ENCODE data around the gene RCE1.

Gene RCE1

GRCh38 chr11:66845143-66845875 is 2.1 kb downstream of the RCE1 start:
- DNase-seq: no peak

- DNase-seq: no peak
Measured at GRCh38 chr11:66845876-66846212, 2.6 kb downstream of the RCE1 start.

- DNase-seq: no peak
Measured at GRCh38 chr11:66846671-66847091, 3.4 kb downstream of the RCE1 start.

- DNase-seq: no peak
Measured at GRCh38 chr11:66847461-66848232, 4.4 kb downstream of the RCE1 start.

GRCh38 chr11:66848671-66849500 is 5.6 kb downstream of the RCE1 start:
- no peak for DNase-seq

GRCh38 chr11:66849501-66850234 is 6.4 kb downstream of the RCE1 start:
- no peak for DNase-seq

- no peak for DNase-seq
Measured at GRCh38 chr11:66850235-66850587, 7.0 kb downstream of the RCE1 start.

DNA sequence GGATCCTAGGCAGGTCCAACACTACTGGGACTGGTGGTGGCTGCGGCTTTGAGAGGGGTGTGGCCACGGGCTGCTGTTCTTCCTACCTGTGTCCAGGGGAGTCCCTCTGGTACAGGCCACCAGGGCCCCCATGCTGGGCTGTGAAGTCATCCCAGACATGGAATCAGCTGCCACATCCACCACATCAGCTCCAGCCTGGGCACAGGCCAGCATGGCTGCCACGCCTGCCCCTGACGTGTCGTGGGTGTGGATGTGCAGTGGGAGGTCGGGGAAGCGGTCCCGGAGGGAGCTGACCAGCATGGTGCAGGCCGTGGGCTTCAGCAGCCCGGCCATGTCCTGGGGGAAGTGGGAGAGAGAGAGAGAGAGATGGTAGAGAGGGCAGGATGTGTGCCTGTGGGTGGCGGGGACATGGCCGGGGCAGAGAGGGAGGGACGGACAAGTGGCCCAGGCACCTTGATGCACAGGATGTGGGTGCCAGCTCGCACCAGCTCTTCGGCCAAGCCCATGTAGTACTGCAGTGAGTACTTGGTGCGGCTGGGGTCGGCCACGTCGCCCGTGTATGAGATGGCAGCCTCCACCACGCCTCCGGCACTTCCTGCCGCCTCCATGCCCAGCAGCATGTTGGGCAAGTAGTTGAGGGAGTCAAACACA is 7.5 kb downstream of the RCE1 start:
- no peak for DNase-seq

GRCh38 chr11:66851239-66851596 is 8.0 kb downstream of the RCE1 start:
- DNase-seq: no peak

GRCh38 chr11:66851698-66852465 is 8.6 kb downstream of the RCE1 start:
- no peak for DNase-seq

- no peak for DNase-seq
Measured at GRCh38 chr11:66852466-66853241, 9.4 kb downstream of the RCE1 start.

DNA sequence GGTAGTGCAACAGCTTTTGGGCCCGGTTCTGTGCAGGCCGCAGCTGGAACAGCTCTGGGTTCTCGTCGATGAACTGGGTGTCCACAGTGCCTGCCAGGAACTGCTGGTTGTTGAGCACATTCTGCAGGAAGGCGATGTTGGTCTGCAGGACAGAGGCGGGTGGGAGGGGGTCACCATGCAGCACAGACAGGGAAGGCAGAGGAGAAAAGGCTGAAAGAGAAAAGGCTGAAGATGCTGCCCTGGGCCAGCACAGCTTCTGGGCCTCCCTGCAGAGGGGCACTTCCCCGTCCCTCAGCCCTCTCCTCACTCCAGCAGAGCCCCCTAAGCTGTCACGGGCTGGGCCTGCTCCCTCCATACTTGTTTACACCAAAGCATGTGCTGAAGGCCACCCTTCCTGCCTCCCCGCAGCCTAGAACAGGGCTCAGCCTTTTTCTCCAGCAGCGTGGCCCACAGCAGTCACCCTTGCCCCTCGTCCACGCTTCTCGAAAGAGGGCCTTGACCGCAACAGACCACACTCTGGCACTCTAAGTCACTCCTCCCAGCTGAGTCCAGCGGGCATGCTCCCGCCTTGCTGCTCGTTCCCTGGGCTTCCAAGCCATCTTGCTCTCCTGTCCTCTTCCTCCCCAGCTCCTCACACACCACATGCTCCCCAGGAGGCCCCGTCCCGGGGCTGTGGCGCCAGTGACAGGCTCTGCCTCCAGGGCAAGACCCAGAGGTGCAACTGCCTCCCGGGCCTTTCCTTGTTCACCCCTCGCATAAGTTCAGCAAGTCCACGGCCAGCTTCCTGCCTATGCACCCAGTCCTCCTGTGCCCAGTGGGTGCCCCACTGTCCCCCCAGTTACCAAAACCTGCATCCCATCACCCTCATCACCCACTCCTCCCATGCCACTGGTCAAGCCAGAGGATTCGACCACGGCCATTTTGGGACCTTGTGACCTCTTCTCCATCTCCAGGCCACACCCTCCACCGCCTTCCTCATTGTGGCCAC is 10.3 kb downstream of the RCE1 start:
- no peak for DNase-seq

GRCh38 chr11:66854231-66854661 is 11.0 kb downstream of the RCE1 start:
- DNase-seq: no peak

DNA sequence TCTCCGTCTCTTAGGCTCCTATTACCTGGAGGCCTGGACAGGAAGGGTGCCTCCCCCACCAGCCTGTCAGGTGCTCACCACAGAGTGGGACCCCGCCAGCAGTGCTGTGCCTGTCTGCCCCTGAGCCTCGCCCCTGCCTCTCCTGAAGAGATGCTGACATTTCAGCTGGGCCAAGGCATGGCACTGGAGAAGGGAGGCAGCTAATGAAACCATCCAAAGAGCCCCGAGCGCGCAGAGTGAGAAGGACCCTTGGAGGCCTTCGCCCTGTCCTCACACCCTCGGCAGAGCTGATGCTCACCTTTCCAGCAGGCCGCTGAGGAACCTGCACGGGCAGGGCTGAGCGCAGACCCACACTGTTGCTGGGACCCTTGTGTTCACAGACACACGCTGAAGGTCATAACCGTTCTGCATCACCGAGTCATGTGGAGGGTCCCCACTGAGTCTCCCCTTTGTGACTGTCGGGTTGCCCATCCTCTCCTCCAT is 11.5 kb downstream of the RCE1 start:
- DNase-seq: no peak

- DNase-seq: peak; percentile 94
Measured at GRCh38 chr11:66855574-66856495, 12.6 kb downstream of the RCE1 start.

GRCh38 chr11:66856496-66857233 is 13.4 kb downstream of the RCE1 start, which contains the start of gene LRFN4:
LRFN4 (plus strand) TSS chr11:66857064; CDS start chr11:66857745, 681 bp downstream.
- DNase-seq: peak; percentile 92

GRCh38 chr11:66857234-66857926 is 14.1 kb downstream of the RCE1 start:
- no peak for DNase-seq

Data from midbrain (tissue), 1 donor.